CD14-positive monocyte (primary cell): ENCODE measurements around the gene DUSP1. TPM values are rescaled to one million over a fixed set of nuclear protein-coding genes. Genes with fewer than 3 reads are reported as not detected.
"Not testable (repeated sequence)": the region's sequence is repeated elsewhere in the genome, so short reads cannot be mapped to it uniquely, and the experiment has no call there.

Source experiments
- DNase-seq, 3 donors: peaks; one replicate each; pipeline ENCODE4 v3.0.0-alpha.2; 2011 to 2022
- H2AFZ ChIP-seq: 2 replicates; pipeline ENCODE4 v1.6.0; 2012; ENCODE audit warnings: mild to moderate bottlenecking, low read depth, low read length, inconsistent platforms; ENCODE audit not compliant: insufficient read depth, poor library complexity, severe bottlenecking
- H3K27ac ChIP-seq, 2 donors: 1 replicate in 1 of 2; 2 replicates in 1 of 2; pipeline ENCODE4 v1.5.1; 2012 to 2013; ENCODE audit warnings: low read length in 2 of 2, control low read depth in 1 of 2, inconsistent platforms in 1 of 2, low read depth in 1 of 2, mild to moderate bottlenecking in 1 of 2
- H3K27me3 ChIP-seq, 2 donors: one replicate each; pipeline versions ENCODE4 v1.6.0 to v1.6.1; 2011 to 2013; ENCODE audit warnings: low read length in 2 of 2; ENCODE audit not compliant: control insufficient read depth in 2 of 2, insufficient read depth in 2 of 2
- H3K36me3 ChIP-seq, 2 donors: replicated peaks in 1 of 2; 1 replicate in 1 of 2; 2 replicates in 1 of 2; pipeline versions ENCODE4 v1.5.1 to v1.6.1; 2012 to 2013; ENCODE audit warnings: low read length in 2 of 2, control low read depth in 1 of 2, inconsistent platforms in 1 of 2, mild to moderate bottlenecking in 1 of 2; ENCODE audit not compliant: insufficient read depth in 2 of 2, control insufficient read depth in 1 of 2
- H3K4me1 ChIP-seq, 2 donors: 1 replicate in 1 of 2; 2 replicates in 1 of 2; pipeline versions ENCODE4 v1.5.1 to v1.6.1; 2012 to 2013; ENCODE audit warnings: low read length in 2 of 2, control low read depth in 1 of 2, inconsistent platforms in 1 of 2, mild to moderate bottlenecking in 1 of 2, moderate library complexity in 1 of 2; ENCODE audit not compliant: insufficient read depth in 2 of 2, control insufficient read depth in 1 of 2
- H3K4me2 ChIP-seq: replicated peaks from 2 replicates; pipeline ENCODE3; 2012; ENCODE audit warnings: low read length, moderate library complexity, mild to moderate bottlenecking; ENCODE audit not compliant: poor library complexity, severe bottlenecking; ENCODE audit errors: extremely low read depth
- H3K4me3 ChIP-seq, 3 experiments: fragments of 200-600 bp in 1 of 3; sonication (generic) in 1 of 3; replicated peaks in 1 of 3; 1 replicate in 2 of 3; 2 replicates in 1 of 3; pipeline ENCODE4 v1.5.1; 2011 to 2013; ENCODE audit warnings: low read length in 3 of 3, mild to moderate bottlenecking in 3 of 3, control low read depth in 2 of 3, low read depth in 2 of 3, inconsistent platforms in 1 of 3, moderate library complexity in 1 of 3
- H3K79me2 ChIP-seq: 2 replicates; pipeline ENCODE4 v1.6.0; 2012; ENCODE audit warnings: mild to moderate bottlenecking, control low read depth, inconsistent platforms, low read length, moderate library complexity; ENCODE audit not compliant: insufficient read depth
- H3K9ac ChIP-seq: 2 replicates; pipeline ENCODE4 v1.6.0; 2017; ENCODE audit warnings: low read length, mild to moderate bottlenecking; ENCODE audit not compliant: insufficient read depth, poor library complexity, severe bottlenecking
- H3K9me3 ChIP-seq, 2 donors: replicated peaks in 1 of 2; 1 replicate in 1 of 2; 2 replicates in 1 of 2; pipeline versions ENCODE4 v1.5.1 to v1.6.1; 2012 to 2013; ENCODE audit warnings: low read length in 2 of 2, control low read depth in 1 of 2; ENCODE audit not compliant: control insufficient read depth in 1 of 2, insufficient read depth in 1 of 2
- H4K20me1 ChIP-seq: 2 replicates; pipeline ENCODE4 v1.6.0; 2012; ENCODE audit warnings: mild to moderate bottlenecking, low read length, control low read depth, moderate library complexity; ENCODE audit not compliant: insufficient read depth
- H3K27ac Mint-ChIP-seq, 7 donors: one replicate each; pipeline ENCODE4 v1.8.0; 2020; ENCODE audit warnings: mild to moderate bottlenecking in 7 of 7, mixed read lengths in 7 of 7, moderate library complexity in 6 of 7, inconsistent platforms in 2 of 7
- H3K27me3 Mint-ChIP-seq, 3 donors: one replicate each; pipeline ENCODE4 v1.8.0; 2021 to 2022; ENCODE audit warnings: low read depth in 3 of 3, mild to moderate bottlenecking in 3 of 3, mixed read lengths in 3 of 3, moderate library complexity in 3 of 3, inconsistent platforms in 1 of 3
- H3K36me3 Mint-ChIP-seq, 2 donors: one replicate each; pipeline ENCODE4 v1.8.0; 2020; ENCODE audit warnings: mixed read lengths in 2 of 2, inconsistent platforms in 1 of 2, mild to moderate bottlenecking in 1 of 2
- H3K4me1 Mint-ChIP-seq: one replicate; pipeline ENCODE4 v1.8.0; 2020; ENCODE audit warnings: mild to moderate bottlenecking, mixed read lengths
- H3K4me3 Mint-ChIP-seq, 2 donors: one replicate each; pipeline ENCODE4 v1.8.0; 2020; ENCODE audit warnings: mild to moderate bottlenecking in 2 of 2, mixed read lengths in 2 of 2, moderate library complexity in 1 of 2
- H3K9me3 Mint-ChIP-seq, 7 donors: one replicate each; pipeline ENCODE4 v1.8.0; 2020 to 2022; ENCODE audit warnings: mixed read lengths in 7 of 7, mild to moderate bottlenecking in 6 of 7, moderate library complexity in 6 of 7, inconsistent platforms in 2 of 7
- CTCF ChIP-seq: fragments of 200-600 bp; IDR thresholded peaks from one replicate; pipeline ENCODE4 v1.8.0; 2022; ENCODE audit warnings: antibody characterized with exemption, mild to moderate bottlenecking
- WGBS: methylation state at CpG from one replicate; pipeline ENCODE4 v1.1.5; 2013; ENCODE audit warnings: missing lambda C conversion rate; ENCODE audit not compliant: insufficient coverage; 5-methylcytosine and 5-hydroxymethylcytosine counted together
- intact Hi-C, 2 donors: fragments of 100-400 bp; cut with micrococcal nuclease; formaldehyde crosslinking; loops; one replicate each; pipeline versions ENCODE4 v1.15.0 to v1.15.1; 2023
- polyA plus RNA-seq, 3 donors: library from polyadenylated mRNA; depleted of rRNA in 1 of 3; unstranded in 2 of 3; stranded (reverse) in 1 of 3; fragments of 300-500 nt in 2 of 3; fragments of >200 nt in 1 of 3; fragmentation: Illumina TruSeq in 2 of 3; gene quantifications; 1 replicate in 2 of 3; 2 replicates in 1 of 3; pipeline ENCODE4 v1.2.3, GENCODE V29; 2012 to 2021

The DUSP1 gene
- polyA plus RNA-seq, 3 donors: 1,963 to 4,884 (median 3,954) TPM

GRCh38 chr5:172786736-172787462, 15.9 kb upstream of the DUSP1 start:
- intact Hi-C loops: no loop called here
- H3K27ac Mint-ChIP-seq: no peak overlapping the region
- no CpG with 5 or more reads among the region's 9 CpGs for WGBS
- Histone ChIP-seq H3K27me3 (no peaks in the 10 kb centered on the region), H4K20me1 (no peaks in the 10 kb centered on the region), H3K36me3 (no peaks in the 10 kb centered on the region), H3K9me3 (no peaks in the 10 kb centered on the region), H2AFZ (no peak overlapping the region), H3K27ac (no peak overlapping the region), H3K4me3 (no peak overlapping the region), H3K79me2 (no peaks in the 10 kb centered on the region), H3K4me1 (peaks cover 28 to 40% of the 10 kb centered on the region in 2 donors), H3K9ac (no peak overlapping the region), H3K4me2 (no peak overlapping the region)
- peak in 1 of 3 donors; percentile 5 for DNase-seq
- peaks cover 0 to 3% (median 1%) of the 10 kb centered on the region in 7 donors for H3K9me3 Mint-ChIP-seq
- no peak for TF ChIP-seq CTCF
- H3K4me3 Mint-ChIP-seq: no peak overlapping the region
- H3K27me3 Mint-ChIP-seq: no peaks in the 10 kb centered on the region
- peaks cover 22% of the 10 kb centered on the region for H3K4me1 Mint-ChIP-seq
- no peaks in the 10 kb centered on the region for H3K36me3 Mint-ChIP-seq

GRCh38 chr5:172785429-172786088, 14.6 kb upstream of the DUSP1 start:
- Mint-ChIP-seq H3K27ac (peak overlapping the region in 1 of 7 donors; percentile 69), H3K9me3 (peaks cover 0 to 3% (median 1%) of the 10 kb centered on the region in 7 donors), H3K4me1 (peaks cover 27% of the 10 kb centered on the region), H3K27me3 (no peaks in the 10 kb centered on the region), H3K4me3 (no peak overlapping the region), H3K36me3 (no peaks in the 10 kb centered on the region)
- Histone ChIP-seq H3K9me3 (no peaks in the 10 kb centered on the region), H3K4me2 (no peak overlapping the region), H3K4me3 (no peak overlapping the region), H3K27ac (no peak overlapping the region), H3K79me2 (no peaks in the 10 kb centered on the region), H3K36me3 (no peaks in the 10 kb centered on the region), H3K4me1 (peaks cover 31 to 38% of the 10 kb centered on the region in 2 donors), H2AFZ (no peak overlapping the region), H3K27me3 (no peaks in the 10 kb centered on the region), H4K20me1 (no peaks in the 10 kb centered on the region), H3K9ac (no peak overlapping the region)
- 100% methylated on average over 2 of the region's 7 CpGs for WGBS
- no peak for TF ChIP-seq CTCF
- intact Hi-C loops: no loop called here
- DNase-seq: no peak

GRCh38 chr5:172784162-172784561, 13.2 kb upstream of the DUSP1 start:
- H3K9me3 ChIP-seq, intact Hi-C loops, H4K20me1 ChIP-seq, H3K27ac ChIP-seq, H3K4me3 Mint-ChIP-seq, H3K9me3 Mint-ChIP-seq, DNase-seq, H3K4me2 ChIP-seq, H3K9ac ChIP-seq, H3K27me3 ChIP-seq, H3K27me3 Mint-ChIP-seq, H3K36me3 Mint-ChIP-seq, H3K36me3 ChIP-seq, H3K79me2 ChIP-seq, H2AFZ ChIP-seq, H3K4me3 ChIP-seq: not testable (repeated sequence)
- WGBS: 90% methylated on average over 2 of the region's 4 CpGs
- Mint-ChIP-seq H3K27ac (peak overlapping the region in 1 of 7 donors; percentile 4), H3K4me1 (peaks cover 24% of the 10 kb centered on the region)
- H3K4me1 ChIP-seq: peaks cover 23 to 25% of the 10 kb centered on the region in 2 donors
